Suprapubic skin (tissue), 3 donors: ENCODE results near the gene SCARB1.

Experiments used
- EP300 ChIP-seq: sonication (generic); formaldehyde crosslinking; IDR thresholded peaks from one replicate; pipeline ENCODE4 v1.6.1; 2017; ENCODE audit warnings: antibody characterized with exemption
- POLR2A ChIP-seq, 2 donors: fragments of 450-650 bp; IDR thresholded peaks; one replicate each; pipeline ENCODE4 v1.6.1; 2017; ENCODE audit warnings: antibody characterized with exemption in 2 of 2, mild to moderate bottlenecking in 2 of 2, moderate library complexity in 2 of 2
- TF ChIP-seq, protein P1 (sequence below), 2 donors: fragments of 200-600 bp in 1 of 2; fragments of 450-650 bp in 1 of 2; sonication (generic) in 1 of 2; IDR thresholded peaks; one replicate each; pipeline ENCODE4 v1.5.1; 2016 to 2019; ENCODE audit warnings: antibody characterized with exemption in 2 of 2, mild to moderate bottlenecking in 1 of 2, moderate library complexity in 1 of 2

DNA sequence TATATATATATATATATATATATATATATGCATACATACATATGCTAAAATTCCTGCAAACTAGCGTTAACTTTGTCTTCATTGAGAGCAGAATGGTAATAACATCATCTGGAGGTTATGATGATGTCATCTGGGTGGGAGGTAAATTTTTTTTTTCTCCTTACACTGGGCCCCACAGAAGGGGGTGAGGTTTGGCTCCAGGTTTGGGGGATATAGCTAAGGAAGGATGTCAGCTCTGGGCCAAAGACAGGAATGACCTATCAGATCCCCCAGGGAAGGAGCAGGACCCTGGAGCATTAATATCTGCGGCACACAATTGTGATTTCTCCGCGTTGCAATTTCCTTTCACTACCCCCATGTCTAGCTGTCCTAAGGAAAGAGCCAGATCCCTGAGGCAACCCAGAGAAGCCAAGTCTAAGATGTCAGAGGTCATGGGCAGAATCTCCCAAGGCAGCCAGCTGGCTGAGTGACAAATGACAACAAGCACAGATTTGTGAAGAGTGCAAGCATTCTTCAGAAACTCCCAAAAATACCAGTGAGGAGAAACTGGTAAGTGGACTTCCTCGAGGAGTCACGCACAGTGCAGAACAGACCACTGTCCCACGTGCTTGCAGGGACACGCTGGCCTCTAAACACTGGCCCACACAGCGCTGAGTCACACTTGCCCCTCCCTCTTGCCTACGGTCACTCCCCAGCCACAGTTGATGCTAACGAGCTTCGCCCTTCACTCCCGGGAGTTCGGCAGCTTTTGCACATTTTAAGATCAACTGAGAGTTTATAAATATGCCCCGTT, 40.8 kb upstream of the SCARB1 start:
- TF ChIP-seq, protein P1, sequence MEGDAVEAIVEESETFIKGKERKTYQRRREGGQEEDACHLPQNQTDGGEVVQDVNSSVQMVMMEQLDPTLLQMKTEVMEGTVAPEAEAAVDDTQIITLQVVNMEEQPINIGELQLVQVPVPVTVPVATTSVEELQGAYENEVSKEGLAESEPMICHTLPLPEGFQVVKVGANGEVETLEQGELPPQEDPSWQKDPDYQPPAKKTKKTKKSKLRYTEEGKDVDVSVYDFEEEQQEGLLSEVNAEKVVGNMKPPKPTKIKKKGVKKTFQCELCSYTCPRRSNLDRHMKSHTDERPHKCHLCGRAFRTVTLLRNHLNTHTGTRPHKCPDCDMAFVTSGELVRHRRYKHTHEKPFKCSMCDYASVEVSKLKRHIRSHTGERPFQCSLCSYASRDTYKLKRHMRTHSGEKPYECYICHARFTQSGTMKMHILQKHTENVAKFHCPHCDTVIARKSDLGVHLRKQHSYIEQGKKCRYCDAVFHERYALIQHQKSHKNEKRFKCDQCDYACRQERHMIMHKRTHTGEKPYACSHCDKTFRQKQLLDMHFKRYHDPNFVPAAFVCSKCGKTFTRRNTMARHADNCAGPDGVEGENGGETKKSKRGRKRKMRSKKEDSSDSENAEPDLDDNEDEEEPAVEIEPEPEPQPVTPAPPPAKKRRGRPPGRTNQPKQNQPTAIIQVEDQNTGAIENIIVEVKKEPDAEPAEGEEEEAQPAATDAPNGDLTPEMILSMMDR (IDR thresholded peaks at IDR 0.05) = no peak
- TF ChIP-seq POLR2A (IDR thresholded peaks at IDR 0.05) = no peak
- no peak for TF ChIP-seq EP300
